Upper lobe of left lung (tissue), 6 donors: Measurements from ENCODE around the gene GRIN2D. TPM values are rescaled to one million over a fixed set of nuclear protein-coding genes. Genes with fewer than 3 reads are reported as not detected.

Source experiments
- ATAC-seq, 2 donors: fragments of 200-7000 bp; cut with Tn5 transposase; one replicate each; pipeline ENCODE4 v1.9.1; 2022; ENCODE audit warnings: mild to moderate bottlenecking in 2 of 2, moderate library complexity in 2 of 2; ENCODE audit not compliant: low FRiP score in 2 of 2
- DNase-seq, 2 donors: peaks; one replicate each; pipeline ENCODE4 v3.0.0-alpha.2; 2019 to 2020
- H3K27ac ChIP-seq, 4 donors: fragments of 200-600 bp; sonication (generic); one replicate each; pipeline ENCODE4 v1.5.1; 2016 to 2019
- H3K27me3 ChIP-seq, 4 donors: fragments of 200-600 bp; sonication (generic); one replicate each; pipeline ENCODE4 v1.5.1; 2017 to 2019
- H3K36me3 ChIP-seq, 4 donors: fragments of 200-600 bp; sonication (generic); one replicate each; pipeline ENCODE4 v1.5.1; 2016 to 2019
- H3K4me1 ChIP-seq, 4 donors: fragments of 200-600 bp; sonication (generic); one replicate each; pipeline ENCODE4 v1.5.1; 2018 to 2019
- H3K4me3 ChIP-seq, 4 donors: fragments of 200-600 bp; sonication (generic); one replicate each; pipeline ENCODE4 v1.5.1; 2017 to 2019; ENCODE audit warnings: mild to moderate bottlenecking in 2 of 4, moderate library complexity in 1 of 4
- H3K9me3 ChIP-seq, 4 donors: fragments of 200-600 bp; sonication (generic); one replicate each; pipeline ENCODE4 v1.5.1; 2018 to 2019
- EP300 ChIP-seq, 4 donors: sonication (generic); formaldehyde crosslinking; IDR thresholded peaks; one replicate each; pipeline ENCODE4 v1.5.1; 2017; ENCODE audit warnings: antibody characterized with exemption in 4 of 4, control low read depth in 2 of 4
- POLR2A ChIP-seq, 4 donors: fragments of 450-650 bp; IDR thresholded peaks; one replicate each; pipeline ENCODE4 v1.5.1; 2016 to 2017; ENCODE audit warnings: antibody characterized with exemption in 4 of 4, mild to moderate bottlenecking in 2 of 4
- POLR2AphosphoS5 ChIP-seq, 2 donors: sonication (generic); formaldehyde crosslinking; IDR thresholded peaks; one replicate each; pipeline ENCODE4 v1.5.1; 2017; ENCODE audit warnings: antibody characterized with exemption in 2 of 2
- WGBS, 2 donors: methylation state at CpG; one replicate each; pipeline ENCODE4 v1.1.5; 2017 to 2018; 5-methylcytosine and 5-hydroxymethylcytosine counted together
- total RNA-seq, 6 donors: library from RNA; depleted of rRNA in 4 of 6; stranded (reverse); fragments of >200 nt in 4 of 6; gene quantifications; one replicate each; pipeline versions ENCODE4 v1.1.0 to v1.2.1, GENCODE V29; 2016 to 2021
- TF ChIP-seq, protein P1 (sequence below), 6 experiments: fragments of 450-650 bp in 4 of 6; fragments of 200-600 bp in 2 of 6; sonication (generic) in 2 of 6; IDR thresholded peaks; one replicate each; pipeline ENCODE4 v1.5.1; 2016 to 2019; ENCODE audit warnings: antibody characterized with exemption in 6 of 6
- donor health status: DM: no; HTN: no; CAD: no; lungs with moderate emphysema.
- donor health status: DM: no; HTN: yes; CAD: no; lungs with severe emphysema.

GRIN2D gene
- 1 to 10 TPM in 2 of 6 donors, under 1 TPM in 4; 0.15 to 1.4 (median 0.57) TPM for total RNA-seq

DNA sequence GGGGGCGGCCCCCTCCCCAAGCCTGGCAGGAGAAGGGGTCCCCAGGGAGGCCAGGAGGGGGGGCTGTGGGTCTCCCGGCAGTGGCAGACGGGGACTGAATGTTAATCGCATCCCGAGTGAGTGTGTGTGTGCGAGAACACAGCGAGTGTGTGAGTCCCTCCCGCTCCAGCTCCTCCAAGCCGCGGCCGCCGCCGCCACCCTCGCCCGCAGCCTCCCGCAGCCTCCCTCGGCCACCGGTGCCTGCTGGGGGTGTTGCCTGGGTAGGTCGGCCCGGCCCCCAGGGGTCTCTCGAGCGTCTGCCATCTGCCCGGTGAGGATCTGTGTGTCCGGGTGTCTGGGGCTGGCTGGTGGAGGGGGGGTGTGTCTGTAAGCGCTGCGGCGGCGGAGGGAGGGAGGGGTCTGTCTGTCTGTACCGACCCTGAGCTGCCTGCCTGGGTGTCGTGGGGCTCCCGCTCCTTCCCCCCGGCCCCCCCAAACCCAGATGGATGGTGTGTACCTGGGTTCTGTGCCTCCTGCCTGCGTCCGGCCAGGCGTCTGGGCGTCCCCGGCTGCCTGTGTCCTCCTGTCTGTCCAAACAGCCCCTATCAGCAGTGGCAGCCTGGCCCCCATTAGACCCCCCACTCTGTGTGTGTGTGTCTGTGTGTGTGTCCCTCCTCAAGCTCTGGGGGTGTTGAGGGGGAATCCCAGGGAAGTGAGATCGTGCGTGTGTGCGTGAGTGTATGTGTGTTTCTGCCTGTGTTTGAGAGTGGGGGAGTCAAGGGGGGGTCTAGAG lies at the start of gene GRIN2D:
GRIN2D (plus strand) TSS at position 110 of the 772 bp plus-strand sequence. CDS start 4,725 bp downstream, outside the sequence.
- peaks cover 0 to 8% (median 4%) of the 10 kb centered on the region in 4 donors for H3K36me3 ChIP-seq
- peaks cover 3 to 53% (median 35%) of the 10 kb centered on the region in 4 donors for H3K27me3 ChIP-seq
- H3K4me3 ChIP-seq: no peak within 1 kb of the TSS
- 3 to 5% methylated on average over 6 to 22 of the region's 40 CpGs for WGBS, 2 donors
- DNase-seq: peak in 1 of 2 donors; percentile 88
- H3K27ac ChIP-seq: no peak within 1 kb of the TSS
- TF ChIP-seq, protein P1, sequence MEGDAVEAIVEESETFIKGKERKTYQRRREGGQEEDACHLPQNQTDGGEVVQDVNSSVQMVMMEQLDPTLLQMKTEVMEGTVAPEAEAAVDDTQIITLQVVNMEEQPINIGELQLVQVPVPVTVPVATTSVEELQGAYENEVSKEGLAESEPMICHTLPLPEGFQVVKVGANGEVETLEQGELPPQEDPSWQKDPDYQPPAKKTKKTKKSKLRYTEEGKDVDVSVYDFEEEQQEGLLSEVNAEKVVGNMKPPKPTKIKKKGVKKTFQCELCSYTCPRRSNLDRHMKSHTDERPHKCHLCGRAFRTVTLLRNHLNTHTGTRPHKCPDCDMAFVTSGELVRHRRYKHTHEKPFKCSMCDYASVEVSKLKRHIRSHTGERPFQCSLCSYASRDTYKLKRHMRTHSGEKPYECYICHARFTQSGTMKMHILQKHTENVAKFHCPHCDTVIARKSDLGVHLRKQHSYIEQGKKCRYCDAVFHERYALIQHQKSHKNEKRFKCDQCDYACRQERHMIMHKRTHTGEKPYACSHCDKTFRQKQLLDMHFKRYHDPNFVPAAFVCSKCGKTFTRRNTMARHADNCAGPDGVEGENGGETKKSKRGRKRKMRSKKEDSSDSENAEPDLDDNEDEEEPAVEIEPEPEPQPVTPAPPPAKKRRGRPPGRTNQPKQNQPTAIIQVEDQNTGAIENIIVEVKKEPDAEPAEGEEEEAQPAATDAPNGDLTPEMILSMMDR (IDR thresholded peaks at IDR 0.05): no peak
- no peak for TF ChIP-seq POLR2AphosphoS5 (IDR thresholded peaks at IDR 0.05)
- TF ChIP-seq POLR2A (IDR thresholded peaks at IDR 0.05): no peak
- TF ChIP-seq EP300 (IDR thresholded peaks at IDR 0.05): no peak
- H3K4me1 ChIP-seq: peaks cover 32 to 48% (median 37%) of the 10 kb centered on the region in 4 donors
- no peaks in the 10 kb centered on the region for H3K9me3 ChIP-seq
- ATAC-seq: no peak

DNA sequence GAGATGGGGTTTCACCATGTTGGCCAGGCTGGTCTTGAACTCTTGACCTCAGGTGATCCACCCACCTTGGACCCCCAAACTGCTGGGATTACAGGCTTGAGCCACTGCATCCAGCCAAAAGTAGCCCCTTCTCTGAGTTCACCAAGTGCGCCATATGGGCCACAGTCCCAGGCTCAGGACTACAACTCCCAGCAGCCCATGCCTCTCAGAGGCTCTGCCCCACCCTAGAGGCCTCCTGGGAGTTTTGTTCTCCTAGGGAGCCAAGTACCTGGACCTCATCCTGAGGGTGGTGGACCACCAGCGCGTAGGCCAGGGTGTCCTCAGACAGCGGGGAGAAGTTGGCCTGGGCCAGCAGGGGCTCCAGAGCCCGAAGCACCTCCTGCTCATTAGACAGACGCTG lies 48.6 kb upstream of the GRIN2D start:
- H3K36me3 ChIP-seq: peaks cover 0 to 7% (median 3%) of the 10 kb centered on the region in 4 donors
- 94 to 97% methylated on average over 6 of the region's 6 CpGs for WGBS, 2 donors
- ATAC-seq (no peak), DNase-seq (no peak)
- no peak overlapping the region for H3K27ac ChIP-seq
- no peaks in the 10 kb centered on the region for H3K4me1 ChIP-seq
- TF ChIP-seq, protein P1 (IDR thresholded peaks at IDR 0.05): no peak
- TF ChIP-seq EP300 (IDR thresholded peaks at IDR 0.05) (no peak), POLR2AphosphoS5 (IDR thresholded peaks at IDR 0.05) (no peak), POLR2A (IDR thresholded peaks at IDR 0.05) (no peak)
- no peaks in the 10 kb centered on the region for H3K9me3 ChIP-seq
- H3K27me3 ChIP-seq: no peaks in the 10 kb centered on the region
- H3K4me3 ChIP-seq: no peak overlapping the region

DNA sequence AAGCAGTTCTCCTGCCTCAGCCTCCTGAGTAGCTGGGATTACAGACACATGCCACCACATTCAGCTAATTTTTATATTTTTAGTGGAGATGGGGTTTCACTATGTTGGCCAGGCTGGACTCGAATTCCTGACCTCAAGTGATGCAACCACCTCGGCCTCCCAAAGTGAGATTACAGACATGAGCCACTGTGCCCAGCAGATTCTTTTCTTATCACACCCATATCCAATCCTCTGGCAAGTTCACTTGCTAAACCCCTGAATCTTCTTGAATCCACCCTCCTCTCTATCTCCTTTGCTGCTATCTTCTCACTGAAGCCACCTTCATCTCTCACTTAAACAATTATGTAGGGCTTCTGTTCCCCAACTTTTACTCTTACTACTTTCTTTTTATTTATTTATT lies 47.3 kb upstream of the GRIN2D start:
- Histone ChIP-seq H3K4me3 (no peak overlapping the region), H3K27ac (no peak overlapping the region), H3K4me1 (no peaks in the 10 kb centered on the region), H3K27me3 (no peaks in the 10 kb centered on the region), H3K36me3 (peaks cover 0 to 7% (median 0%) of the 10 kb centered on the region in 4 donors), H3K9me3 (no peaks in the 10 kb centered on the region)
- TF ChIP-seq, protein P1 (IDR thresholded peaks at IDR 0.05): no peak
- TF ChIP-seq POLR2A (IDR thresholded peaks at IDR 0.05): no peak
- TF ChIP-seq EP300 (IDR thresholded peaks at IDR 0.05): no peak
- no peak for TF ChIP-seq POLR2AphosphoS5 (IDR thresholded peaks at IDR 0.05)
- DNase-seq (no peak), ATAC-seq (no peak)
- 83 to 98% methylated on average over 2 of the region's 2 CpGs for WGBS, 2 donors

DNA sequence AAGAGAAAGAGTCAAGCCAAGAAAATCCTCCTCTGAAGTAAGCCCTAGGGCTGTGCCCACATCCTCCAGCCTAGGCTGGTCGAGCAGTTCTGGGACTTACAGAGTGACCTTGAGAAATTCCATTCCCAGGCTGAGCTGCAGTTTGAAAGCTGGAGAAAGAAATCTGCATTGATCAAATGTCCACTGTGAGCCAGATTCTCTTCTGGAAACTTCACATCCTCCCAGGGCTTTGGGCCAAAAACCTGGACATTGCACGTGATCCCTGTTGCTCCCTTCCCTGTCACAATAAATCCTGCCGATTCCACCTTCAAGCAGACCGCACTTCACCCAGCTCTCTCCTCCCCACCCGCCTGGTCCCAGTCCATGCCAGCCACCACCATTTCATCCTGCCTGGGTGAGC lies 45.4 kb upstream of the GRIN2D start:
- H3K4me3 ChIP-seq: no peak overlapping the region
- H3K9me3 ChIP-seq: no peaks in the 10 kb centered on the region
- H3K36me3 ChIP-seq: peaks cover 0 to 3% (median 0%) of the 10 kb centered on the region in 4 donors
- H3K4me1 ChIP-seq: no peaks in the 10 kb centered on the region
- DNase-seq: no peak
- no peak overlapping the region for H3K27ac ChIP-seq
- ATAC-seq: no peak
- H3K27me3 ChIP-seq: no peaks in the 10 kb centered on the region
- WGBS, 2 donors: 60 to 63% methylated on average over 5 of the region's 5 CpGs
- TF ChIP-seq EP300 (IDR thresholded peaks at IDR 0.05) (no peak), POLR2AphosphoS5 (IDR thresholded peaks at IDR 0.05) (no peak), POLR2A (IDR thresholded peaks at IDR 0.05) (no peak)
- TF ChIP-seq, protein P1 (IDR thresholded peaks at IDR 0.05): no peak
